HG03342 (cell line): Measurements from ENCODE around the gene ANO6.

Experiments
- ATAC-seq: cut with Tn5 transposase; IDR thresholded peaks from one replicate; pipeline ENCODE4 v1.9.1; 2021; ENCODE audit warnings: mild to moderate bottlenecking, moderate library complexity; ENCODE audit not compliant: unreplicated experiment

ANO6 gene

DNA sequence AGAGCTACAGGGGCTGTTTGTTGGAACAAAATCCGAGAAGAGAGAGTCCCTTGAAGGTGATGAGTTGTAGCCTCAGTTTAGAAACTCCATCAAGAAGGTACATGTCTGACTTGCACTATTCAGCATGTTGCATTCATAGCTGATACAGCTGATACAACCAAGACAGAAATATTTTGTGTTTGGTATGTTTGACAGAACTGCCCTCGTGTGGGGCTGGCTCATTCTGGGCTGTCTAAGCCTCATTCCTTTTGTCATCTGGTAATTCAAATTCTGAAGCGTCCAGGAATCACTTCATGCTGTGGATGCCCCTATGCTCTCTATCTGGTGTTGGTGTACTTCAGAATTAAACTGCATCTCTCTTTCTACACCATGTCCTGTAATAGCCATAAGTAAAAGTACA lies 126.3 kb downstream of the ANO6 start:
- no peak for ATAC-seq

DNA sequence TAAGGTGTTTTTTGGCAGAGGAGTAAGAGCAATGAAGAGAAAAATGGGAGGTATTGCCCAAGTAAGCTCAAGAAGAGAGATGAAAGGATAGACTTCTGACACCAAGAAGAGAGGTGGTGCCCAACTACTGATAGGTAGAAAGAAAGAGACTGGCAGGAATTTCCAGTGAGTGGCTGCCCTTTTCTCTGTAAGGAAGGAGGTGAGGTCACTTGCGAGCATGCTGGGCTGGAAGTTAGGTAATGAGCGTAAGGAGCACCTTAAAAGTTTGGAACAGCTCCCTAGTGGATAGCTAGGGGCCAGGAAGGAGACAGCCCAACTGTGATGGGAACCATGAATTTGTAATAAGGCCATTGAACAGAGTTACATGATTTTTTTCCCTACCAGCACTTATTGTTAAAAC lies 127.0 kb downstream of the ANO6 start:
- no peak for ATAC-seq

DNA sequence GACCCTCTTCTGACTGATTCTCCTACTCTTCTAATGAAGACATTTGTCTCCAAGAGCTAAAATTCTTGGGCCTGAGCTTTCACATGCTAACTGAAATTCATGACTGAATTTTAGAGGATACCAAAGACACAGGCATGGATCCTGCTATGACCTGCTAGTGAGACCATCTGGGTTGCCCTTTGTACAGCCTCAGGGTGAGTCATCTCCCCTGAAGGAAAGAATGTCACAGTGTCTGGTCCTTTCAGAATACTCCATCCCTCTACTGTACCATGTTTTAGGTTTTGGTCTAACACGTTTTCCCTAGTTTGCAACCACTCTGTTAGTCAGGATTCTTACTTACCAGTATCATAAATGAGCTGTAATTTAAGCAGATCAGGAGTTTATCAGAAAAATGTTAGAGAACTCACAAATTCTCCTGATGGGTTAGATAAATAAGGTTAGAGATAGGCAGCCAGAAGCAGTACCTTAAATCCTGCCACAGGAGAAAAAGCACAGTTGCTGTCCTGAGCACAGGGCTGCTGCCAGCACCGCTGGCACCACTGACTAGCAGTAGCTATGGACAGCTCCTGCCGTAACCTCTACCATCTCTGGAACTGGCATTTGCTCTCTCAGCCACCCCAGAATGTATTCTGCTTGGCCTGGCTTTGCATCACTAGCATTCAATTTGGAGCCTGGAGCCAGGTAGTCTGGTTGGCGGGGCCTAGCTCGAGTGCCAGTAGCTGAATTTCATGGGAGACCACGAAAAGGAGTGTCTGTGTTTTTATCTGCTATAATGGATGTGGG lies 127.6 kb downstream of the ANO6 start:
- no peak for ATAC-seq

DNA sequence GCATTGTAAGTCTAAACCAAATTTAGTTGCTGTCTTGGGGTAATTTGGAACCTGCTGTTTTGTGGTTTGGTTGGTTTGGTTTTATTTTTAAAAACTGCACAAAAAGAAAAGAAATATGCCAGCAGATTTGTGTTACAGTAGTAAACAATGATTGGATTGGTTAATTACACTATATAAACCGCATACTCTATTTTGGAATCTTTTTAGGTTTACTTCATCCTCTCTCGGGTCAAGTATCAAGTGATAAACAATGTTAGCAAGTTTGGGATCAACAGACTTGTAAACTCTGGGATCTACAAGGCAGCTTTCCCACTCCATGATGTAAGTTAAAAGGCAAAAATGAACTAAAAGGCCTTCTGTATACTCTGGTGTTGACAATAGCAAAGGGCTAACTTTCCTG lies 132.4 kb downstream of the ANO6 start:
- ATAC-seq: no peak

DNA sequence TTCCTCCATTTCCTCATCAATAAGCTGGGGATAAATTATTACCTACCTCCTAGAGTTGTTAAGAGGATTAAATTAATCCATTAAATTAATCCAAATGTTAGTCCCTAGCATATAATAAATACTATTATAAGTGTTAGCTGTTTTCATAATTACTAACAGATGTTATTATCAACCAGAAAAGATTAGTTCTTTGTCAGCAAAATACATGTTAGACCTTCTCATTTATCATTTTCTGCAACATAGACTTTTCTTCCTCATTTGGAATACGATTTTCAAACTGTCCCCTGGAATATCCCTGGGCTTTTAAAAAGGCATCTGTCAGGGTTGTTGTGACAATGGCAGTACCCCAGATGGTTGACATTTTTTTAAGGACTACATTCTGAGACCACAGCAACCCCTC lies 133.1 kb downstream of the ANO6 start:
- no peak for ATAC-seq

DNA sequence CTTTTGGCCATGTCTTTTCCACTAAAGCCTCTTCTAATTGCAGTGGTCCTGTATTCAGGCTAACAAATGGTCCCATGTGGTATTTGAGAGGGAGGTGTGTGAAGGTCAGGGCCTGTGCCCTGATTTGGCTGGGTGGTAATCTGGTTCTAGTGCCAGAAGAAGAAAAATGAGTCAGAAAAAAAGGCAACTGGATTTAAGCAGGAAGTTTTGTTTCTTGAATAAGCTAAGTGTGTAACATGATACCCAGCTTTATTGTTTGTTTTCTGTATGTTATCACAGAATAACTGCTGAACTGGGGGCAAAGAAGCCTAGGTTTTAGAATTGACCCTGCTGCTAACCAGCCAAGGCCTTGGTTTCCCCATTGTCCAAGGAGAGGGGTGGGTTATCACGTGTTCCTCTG lies 134.0 kb downstream of the ANO6 start:
- ATAC-seq: no peak

DNA sequence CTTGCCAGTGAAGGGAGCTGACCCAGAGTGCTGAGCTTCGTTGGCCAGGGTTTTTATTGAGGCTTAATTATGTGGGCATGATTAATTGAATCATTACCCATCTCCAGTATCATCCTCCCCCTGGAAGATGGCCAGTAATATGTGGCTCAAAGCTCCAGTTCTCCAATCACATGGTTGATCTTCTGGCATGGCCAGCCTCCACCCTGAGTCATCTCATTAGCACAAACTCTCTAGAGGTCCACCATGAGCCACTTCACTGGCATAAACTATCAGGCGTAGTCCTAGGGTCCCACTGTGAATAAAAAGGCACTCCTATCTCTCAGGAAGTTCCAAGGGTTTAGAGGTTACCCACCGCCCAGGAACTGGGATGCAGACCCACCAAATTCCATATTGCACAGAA lies 135.0 kb downstream of the ANO6 start:
- ATAC-seq: no peak

DNA sequence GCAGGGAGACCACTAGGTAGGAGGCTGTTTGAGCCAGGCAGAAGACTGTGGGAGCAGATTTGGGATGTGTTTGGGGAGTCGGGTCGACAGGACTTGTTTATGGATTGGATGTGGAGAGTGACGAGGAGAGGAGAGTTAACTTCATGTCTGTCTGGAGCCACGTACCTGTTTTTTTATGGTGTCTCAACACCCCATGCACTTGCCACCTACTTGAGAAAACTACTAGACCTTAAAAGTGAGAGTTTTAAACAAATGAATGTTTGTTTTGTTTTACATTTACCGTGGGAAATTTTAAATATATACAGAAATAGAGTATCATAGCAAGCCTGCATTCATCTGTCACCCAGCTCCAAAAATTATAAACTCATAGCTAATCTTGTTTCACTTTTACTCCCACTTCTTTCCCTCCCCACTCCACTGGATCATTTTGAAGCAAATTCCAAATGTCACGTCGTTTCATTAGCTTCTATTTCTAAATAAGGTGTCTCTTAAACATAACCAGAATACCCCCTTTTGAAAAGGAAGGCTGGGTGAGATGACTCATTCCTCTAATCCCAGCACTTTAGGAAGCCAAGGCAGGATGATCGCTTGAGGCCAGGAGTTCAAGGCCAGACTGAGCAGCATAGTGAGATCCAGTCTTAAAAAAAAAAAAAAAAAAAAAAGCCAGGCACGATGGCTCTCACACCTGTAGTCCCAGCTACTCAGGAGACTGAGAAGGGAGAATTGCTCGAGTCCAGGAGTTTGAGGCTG lies 136.2 kb downstream of the ANO6 start:
- no peak for ATAC-seq

DNA sequence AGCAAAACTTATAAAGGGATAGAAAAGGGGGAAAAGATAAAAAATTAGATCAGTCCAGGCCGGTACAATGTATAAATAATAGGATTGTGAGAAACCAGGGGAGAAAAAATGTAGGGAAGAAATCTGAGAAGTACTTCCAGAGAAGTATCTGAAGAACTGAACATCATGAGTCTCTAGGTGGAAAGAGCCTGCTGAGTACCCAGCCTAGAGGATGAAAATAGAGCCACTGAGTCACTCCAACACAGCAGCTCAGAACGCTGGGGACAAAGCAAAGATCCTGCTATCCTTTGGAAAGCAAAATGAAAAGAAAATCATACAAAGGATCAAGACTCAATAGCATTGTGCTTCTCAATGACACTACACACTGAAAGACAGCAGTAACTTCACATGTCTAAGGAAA lies 138.0 kb downstream of the ANO6 start:
- no peak for ATAC-seq

DNA sequence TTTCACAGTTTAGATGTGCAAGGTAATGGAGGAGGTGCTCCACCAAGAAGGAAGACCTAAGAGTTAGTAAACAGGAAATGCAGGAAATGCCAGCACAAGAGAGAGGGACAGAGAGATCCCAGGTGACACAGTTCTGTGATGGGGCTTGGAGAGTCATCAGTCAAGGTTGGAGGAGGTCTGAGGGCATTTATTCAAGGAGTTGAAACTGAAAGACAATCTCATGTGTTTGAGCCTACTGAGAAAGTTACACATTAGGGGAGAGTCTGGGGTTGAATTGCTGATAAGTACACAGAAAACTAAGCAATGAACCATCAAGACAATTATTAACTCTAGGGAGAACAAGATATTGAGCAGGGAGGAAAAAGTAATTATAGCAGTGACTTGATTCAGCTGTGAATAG lies 138.5 kb downstream of the ANO6 start:
- peak; percentile 94 for ATAC-seq

DNA sequence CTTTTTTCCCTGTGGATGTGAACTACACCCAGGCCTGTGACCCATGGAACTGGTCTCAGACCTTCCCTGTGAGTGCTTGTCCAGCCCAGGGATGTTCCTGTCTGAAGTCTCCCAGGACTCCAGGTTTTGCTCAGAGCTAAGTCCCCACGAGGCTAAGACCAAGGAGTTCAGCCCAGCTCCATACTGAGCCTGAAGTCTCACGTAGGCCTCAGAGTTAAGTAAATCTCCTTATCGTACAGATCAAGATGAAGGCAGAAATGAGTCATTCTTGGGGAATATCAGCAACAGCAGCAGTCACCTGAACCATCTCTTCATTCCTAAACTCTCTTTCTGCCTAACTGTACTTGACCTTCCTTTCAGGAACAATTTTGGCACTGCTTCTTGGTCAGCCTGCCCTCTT lies 139.8 kb downstream of the ANO6 start:
- no peak for ATAC-seq

DNA sequence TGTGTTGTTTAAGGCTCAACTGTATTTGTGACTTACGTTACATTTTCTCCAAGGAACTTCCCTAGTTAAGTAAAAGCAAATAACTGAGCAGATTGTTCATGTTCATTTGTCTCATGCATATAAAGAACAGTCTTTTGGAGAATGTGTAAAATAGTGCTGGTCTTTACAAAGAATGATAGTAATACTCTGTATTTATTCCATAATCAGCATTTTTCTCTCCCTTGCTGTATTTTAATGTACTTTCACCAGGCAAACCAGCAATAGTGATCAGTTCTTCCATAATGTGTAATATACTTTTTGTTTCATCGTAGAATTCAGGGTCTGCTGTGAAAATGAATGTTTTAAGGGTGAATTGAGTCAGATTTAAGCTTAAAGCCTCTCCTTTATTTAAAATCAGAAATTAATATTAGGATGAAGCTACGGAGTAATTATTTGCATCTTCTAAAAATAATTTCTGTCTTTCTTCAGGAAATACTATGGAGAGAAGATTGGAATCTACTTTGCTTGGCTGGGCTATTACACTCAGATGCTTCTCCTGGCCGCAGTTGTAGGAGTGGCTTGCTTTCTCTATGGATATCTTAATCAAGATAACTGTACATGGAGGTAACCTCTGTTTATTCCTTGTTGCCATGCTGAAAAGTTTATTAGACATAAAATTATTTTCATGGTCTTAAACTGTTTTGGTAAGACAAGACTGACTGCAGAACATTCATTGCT lies 141.1 kb downstream of the ANO6 start:
- no peak for ATAC-seq

DNA sequence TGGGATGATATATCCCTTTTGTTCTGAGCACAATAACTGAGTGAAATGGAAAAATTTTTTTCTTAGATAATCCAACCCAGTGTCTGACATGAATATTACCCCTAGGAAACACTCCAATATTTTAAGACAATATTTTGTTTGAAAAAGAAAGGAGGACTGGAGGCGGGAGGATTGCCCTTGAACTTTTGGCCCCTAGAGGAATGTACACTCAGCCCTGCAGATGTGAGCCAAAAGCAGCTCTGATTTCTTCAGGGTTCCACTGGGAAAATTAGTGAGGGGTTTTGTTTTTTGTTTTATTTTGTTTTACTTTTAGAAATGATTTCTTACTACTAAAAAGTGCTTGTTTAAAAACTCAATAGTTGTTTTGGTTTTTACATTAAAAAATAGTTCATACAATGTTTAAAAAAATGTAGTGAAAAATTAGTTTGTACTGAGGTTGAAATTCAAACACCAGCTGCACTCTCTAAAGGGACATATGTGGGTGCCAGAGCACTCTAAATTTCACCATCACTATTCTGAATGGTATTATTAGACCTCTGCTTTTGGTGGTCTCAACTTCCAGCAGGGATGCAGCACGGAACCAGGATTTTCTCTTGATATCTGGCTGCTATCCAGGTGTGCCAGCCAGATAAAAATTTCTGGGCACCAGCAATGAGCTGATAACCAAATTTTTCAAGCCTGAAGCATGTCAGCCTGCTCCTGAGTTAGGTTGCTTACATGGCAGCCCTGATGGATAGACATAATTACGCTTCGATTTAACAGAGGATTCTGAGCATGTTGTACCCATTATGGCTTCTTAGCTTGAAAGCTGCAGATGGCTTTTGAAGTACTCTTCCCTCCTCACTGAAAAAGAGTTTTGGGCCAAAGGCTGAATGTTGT lies 141.9 kb downstream of the ANO6 start:
- no peak for ATAC-seq

DNA sequence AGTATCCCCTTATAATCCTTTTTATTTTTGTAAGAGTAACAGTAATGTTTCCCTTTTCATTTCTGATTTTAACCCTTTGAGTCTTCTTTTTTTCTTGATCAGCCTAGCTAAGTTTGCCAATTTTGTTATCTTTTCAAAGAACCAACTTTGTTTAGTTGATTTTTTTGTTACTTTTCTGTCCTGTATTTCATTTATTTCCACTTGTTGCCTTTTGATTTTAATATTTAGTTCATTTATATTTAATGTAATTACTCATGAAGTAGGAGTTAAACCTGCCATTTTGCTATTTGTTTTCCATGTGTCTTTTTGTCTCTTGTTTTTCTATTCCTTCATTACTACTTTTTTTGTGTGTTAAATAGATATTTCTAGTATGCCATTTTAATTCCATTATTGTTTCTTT lies 146.4 kb downstream of the ANO6 start:
- no peak for ATAC-seq

DNA sequence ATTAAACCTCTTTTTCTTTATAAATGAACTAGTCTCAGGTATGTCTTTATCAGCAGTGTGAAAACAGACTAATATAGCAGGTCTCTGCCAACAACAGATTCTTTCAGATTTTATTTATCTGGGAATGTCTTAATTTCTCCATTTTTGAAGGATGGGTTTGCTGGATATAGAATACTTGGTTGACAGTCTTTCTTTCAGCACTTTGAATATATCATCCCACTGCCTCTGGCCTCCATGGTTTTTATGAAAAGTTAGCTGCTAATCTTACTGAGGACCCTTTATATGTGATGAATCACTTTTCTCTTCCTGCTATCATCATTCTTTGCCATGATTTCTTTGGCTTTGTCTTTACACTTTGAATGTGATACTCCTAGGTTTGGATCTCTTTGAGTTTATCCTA lies 148.0 kb downstream of the ANO6 start:
- ATAC-seq: no peak

DNA sequence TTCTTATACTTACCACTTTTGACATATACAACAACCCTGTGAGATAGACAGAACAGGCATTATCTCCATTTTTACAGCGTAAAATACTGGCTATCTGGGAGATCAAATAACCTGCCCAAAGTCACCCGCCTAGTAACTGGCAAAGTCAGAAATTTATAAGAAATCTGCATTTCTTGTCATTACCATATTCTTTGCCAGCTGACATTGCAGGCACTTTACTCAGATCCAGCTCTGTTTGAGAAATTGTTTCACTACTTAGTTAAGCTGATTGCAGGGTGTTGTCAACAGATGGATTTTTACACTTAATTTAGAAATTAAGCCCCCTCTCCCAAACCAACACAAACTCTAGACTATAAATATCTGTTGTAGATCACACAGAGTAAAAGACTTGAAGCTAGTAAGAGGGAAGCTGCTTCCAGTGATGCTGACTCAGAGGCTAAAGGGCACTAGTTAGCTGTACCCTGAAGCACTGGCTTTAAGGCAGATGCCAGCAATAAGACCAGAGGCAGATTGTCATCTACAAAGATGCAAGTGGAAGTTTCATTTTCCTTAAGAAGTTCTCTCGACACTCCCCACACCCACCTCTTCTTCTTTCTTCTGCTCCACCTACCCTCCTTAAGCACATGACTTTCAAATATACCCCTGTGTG lies 153.1 kb downstream of the ANO6 start:
- no peak for ATAC-seq

DNA sequence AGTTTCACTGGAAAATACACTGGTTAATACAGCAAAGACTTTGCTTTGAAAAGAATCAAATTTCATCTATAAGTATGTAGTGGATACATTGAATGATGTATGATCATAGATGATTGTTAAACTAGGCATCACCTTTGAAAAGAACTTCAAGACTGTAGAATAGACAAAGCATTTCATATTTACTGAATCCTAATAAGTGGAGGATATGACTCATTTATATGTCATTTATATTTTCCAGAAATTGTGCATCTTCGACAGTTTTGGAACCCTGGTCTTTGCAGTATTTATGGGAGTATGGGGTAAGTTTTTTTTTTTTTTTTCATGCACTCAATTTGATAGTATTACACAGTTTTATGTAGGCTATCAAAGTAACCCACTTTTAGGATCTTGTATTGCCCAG lies 161.9 kb downstream of the ANO6 start:
- ATAC-seq: no peak

DNA sequence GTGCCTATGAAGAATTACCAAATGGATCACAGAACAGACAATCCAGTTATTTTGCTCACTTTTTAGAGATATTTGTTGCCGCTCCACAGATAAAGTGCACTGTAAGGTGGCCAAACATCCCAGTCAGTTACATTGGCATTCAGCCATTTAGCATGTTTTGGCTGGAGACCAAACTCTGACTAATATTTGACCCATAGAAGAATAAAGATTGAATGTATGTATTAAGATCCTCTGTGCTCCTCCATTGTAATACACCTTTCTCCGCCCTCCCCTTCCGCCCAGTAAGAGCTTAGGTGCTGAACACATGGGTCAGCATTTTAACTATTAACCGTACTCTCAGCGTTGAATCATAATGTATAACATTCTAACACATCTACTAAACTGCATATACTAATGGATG lies 163.4 kb downstream of the ANO6 start:
- ATAC-seq: no peak

DNA sequence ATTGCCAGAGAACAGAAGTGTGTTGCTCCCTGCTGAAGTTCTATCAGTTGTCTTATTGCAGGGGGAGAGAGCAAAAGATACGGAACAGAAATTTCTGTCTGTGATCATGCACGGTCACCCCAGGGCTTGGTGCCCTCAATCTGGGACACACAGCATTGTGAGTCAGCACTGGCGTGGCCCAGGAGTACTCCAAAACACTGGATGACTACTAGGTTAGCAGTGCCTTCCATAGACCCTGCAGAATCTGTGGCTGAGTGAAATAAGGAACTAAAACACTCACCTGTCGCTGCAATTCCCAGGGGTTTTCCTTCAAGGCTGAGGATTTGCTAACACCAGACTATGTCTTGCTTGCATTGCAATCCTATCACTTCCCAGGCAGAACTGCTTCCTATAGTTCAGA lies 165.5 kb downstream of the ANO6 start:
- ATAC-seq: no peak

DNA sequence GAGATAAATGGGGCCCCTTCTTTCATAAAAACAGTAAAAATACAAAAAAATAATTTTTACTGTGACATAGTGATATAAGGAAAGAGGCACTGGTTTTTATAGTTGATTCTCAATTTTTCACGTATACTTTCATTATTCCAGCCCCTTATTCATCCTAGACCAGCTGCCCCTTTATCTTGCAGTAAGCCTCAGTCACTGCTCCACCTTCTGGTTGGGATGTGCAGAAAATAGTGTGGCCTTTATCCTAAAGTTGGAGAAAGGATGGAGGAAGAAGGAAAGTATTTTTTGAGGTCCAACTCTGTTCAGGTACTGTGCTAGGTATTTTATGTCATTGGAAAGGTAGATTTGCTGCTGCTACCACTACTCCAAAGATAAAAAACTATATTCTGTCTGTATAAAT lies 172.7 kb downstream of the ANO6 start:
- no peak for ATAC-seq

DNA sequence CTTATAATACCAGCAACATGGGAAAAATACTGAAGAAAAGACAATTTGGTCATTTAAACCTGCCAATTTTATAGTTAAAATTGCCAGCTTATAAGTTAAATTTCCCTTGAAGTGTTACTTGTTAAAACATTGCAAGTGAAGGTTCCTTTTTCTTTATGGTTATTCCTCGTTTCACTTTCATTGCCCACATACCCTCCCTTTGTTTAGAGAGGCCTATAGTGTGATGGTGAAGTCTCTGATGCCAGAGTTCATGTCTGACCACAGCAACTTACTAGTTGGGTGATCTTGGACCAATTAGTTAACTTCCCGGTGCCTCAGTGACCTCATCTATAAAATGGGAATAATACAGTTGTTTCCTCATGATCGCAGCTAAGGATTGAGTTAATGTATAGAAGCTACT lies 173.5 kb downstream of the ANO6 start:
- no peak for ATAC-seq
